Smooth muscle cell (in vitro differentiated cells): ENCODE measurements around the gene KAZN. TPM values are rescaled to one million over a fixed set of nuclear protein-coding genes. Genes with fewer than 3 reads are reported as not detected.

Source experiments
- DNase-seq: peaks from one replicate; lab custom pipeline; 2025; ENCODE audit not compliant: unreplicated experiment; lab: John Stamatoyannopoulos, UW
- H2AFZ ChIP-seq: fragments of 200-600 bp; sonication (generic); 2 replicates; pipeline ENCODE4 v1.6.0; 2016; ENCODE audit warnings: antibody characterized with exemption, low read depth, mild to moderate bottlenecking
- H3F3A ChIP-seq: fragments of 200-600 bp; sonication (generic); 2 replicates; pipeline ENCODE4 v1.6.0; 2017; ENCODE audit warnings: antibody characterized with exemption, low read depth
- H3K27ac ChIP-seq: fragments of 200-600 bp; sonication (generic); 2 replicates; pipeline ENCODE4 v1.5.1; 2016; ENCODE audit warnings: low read depth, mild to moderate bottlenecking
- H3K27me3 ChIP-seq: fragments of 200-600 bp; sonication (generic); 2 replicates; pipeline ENCODE4 v1.6.1; 2016; ENCODE audit warnings: low read depth, mild to moderate bottlenecking
- H3K36me3 ChIP-seq: fragments of 200-600 bp; sonication (generic); 2 replicates; pipeline ENCODE4 v1.5.1; 2016; ENCODE audit warnings: low read depth
- H3K4me1 ChIP-seq: fragments of 200-600 bp; sonication (generic); 2 replicates; pipeline ENCODE4 v1.5.1; 2016; ENCODE audit warnings: low read depth
- H3K4me2 ChIP-seq: fragments of 200-600 bp; sonication (generic); 2 replicates; pipeline ENCODE4 v1.6.0; 2016; ENCODE audit warnings: mild to moderate bottlenecking
- H3K4me3 ChIP-seq: fragments of 200-600 bp; sonication (generic); 2 replicates; pipeline ENCODE4 v1.5.1; 2016; ENCODE audit warnings: mild to moderate bottlenecking
- H3K79me2 ChIP-seq: fragments of 200-600 bp; sonication (generic); 2 replicates; pipeline ENCODE4 v1.6.0; 2016; ENCODE audit warnings: low read depth, mild to moderate bottlenecking
- H3K9ac ChIP-seq: fragments of 200-600 bp; sonication (generic); 2 replicates; pipeline ENCODE4 v1.6.0; 2016; ENCODE audit warnings: low read depth
- H3K9me3 ChIP-seq: fragments of 200-600 bp; sonication (generic); replicated peaks from 2 replicates; pipeline ENCODE4 v1.5.1; 2016; ENCODE audit warnings: low read depth
- H4K20me1 ChIP-seq: fragments of 200-600 bp; sonication (generic); 2 replicates; pipeline ENCODE4 v1.6.0; 2016; ENCODE audit warnings: low read depth
- WGBS: methylation state at CpG from one replicate; pipeline ENCODE4 v1.1.7; 2016; ENCODE audit warnings: low lambda C conversion rate; 5-methylcytosine and 5-hydroxymethylcytosine counted together
- polyA plus RNA-seq: library from polyadenylated mRNA; unstranded; fragments of >200 nt; fragmentation: Nextera tagmentation; extraction: Ambion mirVana; gene quantifications from 2 replicates; pipeline ENCODE4 v1.2.1, GENCODE V29; 2016
- total RNA-seq: library from RNA; depleted of rRNA; stranded (reverse); fragments of >200 nt; gene quantifications from 2 replicates; pipeline ENCODE4 v1.2.3, GENCODE V29; 2014
- TF ChIP-seq, protein P1 (sequence below): fragments of 200-600 bp; sonication (generic); IDR thresholded peaks from 2 replicates; pipeline ENCODE4 v1.5.1; 2017; ENCODE audit warnings: borderline replicate concordance, mild to moderate bottlenecking, antibody characterized with exemption; ENCODE audit not compliant: insufficient read depth, poor library complexity, severe bottlenecking

KAZN gene
- total and polyA plus RNA-seq, 2 experiments from 2014 or later = 6.3 to 8.2 TPM

DNA sequence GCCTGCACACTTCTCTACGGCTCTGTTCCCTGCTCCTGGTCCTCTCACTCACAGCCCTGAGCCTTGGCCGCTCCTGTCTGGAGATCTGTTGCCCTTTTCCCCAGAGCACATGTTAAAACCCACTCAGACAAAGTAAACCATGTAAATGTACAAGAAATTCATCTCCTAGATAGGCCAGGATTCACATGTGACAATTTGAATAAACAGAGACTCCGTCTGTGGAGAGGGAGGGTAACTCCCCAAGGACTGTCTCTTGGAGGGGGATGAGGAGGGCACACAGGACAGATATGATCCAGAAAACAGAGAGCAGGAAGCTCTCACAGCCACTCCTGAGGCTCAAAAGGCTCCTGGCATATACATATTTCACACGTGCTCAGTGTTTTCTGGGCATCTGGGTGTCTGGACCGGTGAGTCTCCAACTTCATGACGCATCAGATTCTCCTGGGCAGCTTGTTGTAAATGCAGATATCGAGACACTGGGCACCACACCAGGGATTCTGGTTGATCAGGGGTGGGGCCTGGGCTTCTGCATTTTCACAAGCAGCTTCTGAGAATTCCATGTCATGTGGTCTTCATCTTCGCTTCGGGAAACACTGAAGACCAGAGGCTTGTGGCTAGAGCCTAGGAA lies 6.4 kb upstream of the KAZN start:
- 63% methylated on average over 9 of the region's 9 CpGs for WGBS

GRCh38 chr1:14593302-14593701 lies 5.2 kb upstream of the KAZN start:
- TF ChIP-seq, protein P1, sequence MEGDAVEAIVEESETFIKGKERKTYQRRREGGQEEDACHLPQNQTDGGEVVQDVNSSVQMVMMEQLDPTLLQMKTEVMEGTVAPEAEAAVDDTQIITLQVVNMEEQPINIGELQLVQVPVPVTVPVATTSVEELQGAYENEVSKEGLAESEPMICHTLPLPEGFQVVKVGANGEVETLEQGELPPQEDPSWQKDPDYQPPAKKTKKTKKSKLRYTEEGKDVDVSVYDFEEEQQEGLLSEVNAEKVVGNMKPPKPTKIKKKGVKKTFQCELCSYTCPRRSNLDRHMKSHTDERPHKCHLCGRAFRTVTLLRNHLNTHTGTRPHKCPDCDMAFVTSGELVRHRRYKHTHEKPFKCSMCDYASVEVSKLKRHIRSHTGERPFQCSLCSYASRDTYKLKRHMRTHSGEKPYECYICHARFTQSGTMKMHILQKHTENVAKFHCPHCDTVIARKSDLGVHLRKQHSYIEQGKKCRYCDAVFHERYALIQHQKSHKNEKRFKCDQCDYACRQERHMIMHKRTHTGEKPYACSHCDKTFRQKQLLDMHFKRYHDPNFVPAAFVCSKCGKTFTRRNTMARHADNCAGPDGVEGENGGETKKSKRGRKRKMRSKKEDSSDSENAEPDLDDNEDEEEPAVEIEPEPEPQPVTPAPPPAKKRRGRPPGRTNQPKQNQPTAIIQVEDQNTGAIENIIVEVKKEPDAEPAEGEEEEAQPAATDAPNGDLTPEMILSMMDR = no peak
- H4K20me1 ChIP-seq = no peaks in the 10 kb centered on the region
- H3K9me3 ChIP-seq = no peaks in the 10 kb centered on the region
- H3K27ac ChIP-seq = no peak overlapping the region
- no peak overlapping the region for H3K4me3 ChIP-seq
- H3K79me2 ChIP-seq = no peaks in the 10 kb centered on the region
- H3K4me1 ChIP-seq = peaks cover 4% of the 10 kb centered on the region
- peaks cover 31% of the 10 kb centered on the region for H3K27me3 ChIP-seq
- H3K36me3 ChIP-seq = no peaks in the 10 kb centered on the region
- H3F3A ChIP-seq = no peaks in the 10 kb centered on the region
- H3K9ac ChIP-seq = no peak overlapping the region
- H3K4me2 ChIP-seq = no peak overlapping the region
- DNase-seq = no peak
- H2AFZ ChIP-seq = no peak overlapping the region
- 46% methylated on average over 4 of the region's 4 CpGs for WGBS

More for the DNA sequence above, 6.4 kb upstream of the KAZN start:
- Histone ChIP-seq H2AFZ (no peak overlapping the region), H4K20me1 (no peaks in the 10 kb centered on the region), H3K4me1 (no peaks in the 10 kb centered on the region), H3K27me3 (peaks cover 19% of the 10 kb centered on the region), H3K9me3 (no peaks in the 10 kb centered on the region), H3K4me3 (no peak overlapping the region), H3K4me2 (no peak overlapping the region), H3K27ac (no peak overlapping the region), H3K9ac (no peak overlapping the region), H3K36me3 (no peaks in the 10 kb centered on the region), H3K79me2 (no peaks in the 10 kb centered on the region), H3F3A (no peaks in the 10 kb centered on the region)
- DNase-seq = no peak
- TF ChIP-seq, protein P1 = no peak

DNA sequence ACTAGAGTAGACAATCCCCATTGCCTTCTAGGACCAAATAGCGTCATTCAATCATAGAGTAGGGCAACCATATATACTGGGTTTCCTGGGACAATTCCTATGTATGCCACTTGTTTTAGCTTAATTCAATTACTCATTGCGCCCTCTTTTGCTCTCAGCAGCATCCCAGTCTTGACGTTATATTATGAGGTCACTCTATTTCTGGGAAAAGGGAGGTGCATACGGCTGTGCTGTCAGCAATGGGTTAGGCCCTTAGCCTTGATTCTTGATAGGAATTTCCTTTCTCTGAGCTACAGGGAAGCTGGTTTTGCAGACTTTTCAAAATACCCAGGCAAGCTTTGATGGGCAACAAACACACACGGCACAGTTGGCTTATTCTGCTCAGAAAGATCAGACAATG lies 4.4 kb upstream of the KAZN start:
- H3K4me2 ChIP-seq = no peak overlapping the region
- no peak overlapping the region for H3K4me3 ChIP-seq
- H3K27me3 ChIP-seq = peaks cover 38% of the 10 kb centered on the region
- no peak for DNase-seq
- H3K36me3 ChIP-seq = no peaks in the 10 kb centered on the region
- H3K4me1 ChIP-seq = peaks cover 4% of the 10 kb centered on the region
- H3K9me3 ChIP-seq = no peaks in the 10 kb centered on the region
- H3K9ac ChIP-seq = no peak overlapping the region
- no peak overlapping the region for H2AFZ ChIP-seq
- H3K27ac ChIP-seq = no peak overlapping the region
- 81% methylated on average over 5 of the region's 5 CpGs for WGBS
- no peaks in the 10 kb centered on the region for H4K20me1 ChIP-seq
- no peaks in the 10 kb centered on the region for H3K79me2 ChIP-seq
- no peaks in the 10 kb centered on the region for H3F3A ChIP-seq
- TF ChIP-seq, protein P1 = no peak

- Histone ChIP-seq H3K4me2 (no peak overlapping the region), H3F3A (no peaks in the 10 kb centered on the region), H2AFZ (no peak overlapping the region), H3K79me2 (no peaks in the 10 kb centered on the region), H3K36me3 (no peaks in the 10 kb centered on the region), H3K9ac (no peak overlapping the region), H3K27ac (no peak overlapping the region), H3K4me1 (peaks cover 26% of the 10 kb centered on the region), H3K9me3 (no peaks in the 10 kb centered on the region), H3K27me3 (peaks cover 64% of the 10 kb centered on the region), H4K20me1 (no peaks in the 10 kb centered on the region), H3K4me3 (no peak overlapping the region)
- DNase-seq = no peak
- 98% methylated on average over 5 of the region's 5 CpGs for WGBS
- TF ChIP-seq, protein P1 = no peak
Observed at GRCh38 chr1:14596591-14596990, 1.9 kb upstream of the KAZN start.
